Measurements from ENCODE around the gene ANKH. TPM values are rescaled to one million over a fixed set of nuclear protein-coding genes. Genes with fewer than 3 reads are reported as not detected.

The ANKH gene
- polyA plus RNA-seq, 1 donor (not counting 4 experiments of a cell fraction or from before 2014, with no cell fraction given), result 13.8 TPM

- no peak for TF ChIP-seq CTCF (optimal IDR thresholded peaks at IDR 0.05 in 1 of 3, IDR thresholded peaks at IDR 0.05 in 1 of 3, conservative IDR thresholded peaks at IDR 0.05 in 1 of 3; ENCODE audit: extremely low read depth in 1 of 3, insufficient read depth in 2 of 3, low read length in 3 of 3)
- no peak for TF ChIP-seq EZH2 (IDR thresholded peaks at IDR 0.05; ENCODE audit: low read length)
- peaks cover 28% of the 10 kb centered on the region for H3K4me1 ChIP-seq (ENCODE audit: control insufficient read depth, extremely low read depth, insufficient read depth, low read length)
- peaks cover 15 to 27% of the 10 kb centered on the region in 2 experiments for H3K36me3 ChIP-seq (ENCODE audit: control insufficient read depth in 2 of 2, extremely low read depth in 1 of 2, insufficient read depth in 2 of 2, low read length in 2 of 2)
- peaks cover 4% of the 10 kb centered on the region for H3K79me2 ChIP-seq (ENCODE audit: control insufficient read depth, insufficient read depth, low read length)
- no peak for FAIRE-seq
- no peaks in the 10 kb centered on the region for H3K9me3 ChIP-seq (ENCODE audit: control insufficient read depth, low read depth, low read length)
- no peak overlapping the region for H3K4me2 ChIP-seq (ENCODE audit: control insufficient read depth, extremely low read depth, insufficient read depth, low read depth, low read length)
- H2AFZ ChIP-seq (ENCODE audit: control insufficient read depth, low read length), result no peak overlapping the region
- H4K20me1 ChIP-seq (ENCODE audit: control insufficient read depth, extremely low read depth, insufficient read depth, low read length), result no peaks in the 10 kb centered on the region
- dilution Hi-C loops (cut with MboI; ENCODE audit: extremely low pct_ligation_motif_present, low sequenced_read_pairs), result no loop called here
- H3K4me3 ChIP-seq (ENCODE audit: control insufficient read depth in 2 of 3, extremely low read depth in 1 of 3, insufficient read depth in 2 of 3, low read depth in 1 of 3, low read length in 3 of 3), result no peak overlapping the region
- H3K27me3 ChIP-seq (ENCODE audit: control insufficient read depth, extremely low read depth, insufficient read depth, low read length), result no peaks in the 10 kb centered on the region
- no peaks in the 10 kb centered on the region for H3K9me1 ChIP-seq (ENCODE audit: control insufficient read depth, extremely low read depth, insufficient read depth, low read length)
- no peak overlapping the region for H3K27ac ChIP-seq (ENCODE audit: control insufficient read depth, insufficient read depth, low read length)
- no peak for DNase-seq (ENCODE audit: low read depth, low spot score)
- H3K9ac ChIP-seq (ENCODE audit: control insufficient read depth, extremely low read depth, insufficient read depth, low read length), result no peak overlapping the region
These were observed 187.6 kb downstream of the ANKH start for GRCh38 chr5:14683906-14684455.

GRCh38 chr5:14681236-14681752, 190.3 kb downstream of the ANKH start:
- dilution Hi-C loops (cut with MboI; ENCODE audit: extremely low pct_ligation_motif_present, low sequenced_read_pairs), result no loop called here
- peaks cover 24% of the 10 kb centered on the region for H3K79me2 ChIP-seq (ENCODE audit: control insufficient read depth, insufficient read depth, low read length)
- H3K9me1 ChIP-seq (ENCODE audit: control insufficient read depth, extremely low read depth, insufficient read depth, low read length), result no peaks in the 10 kb centered on the region
- no peak overlapping the region for H3K4me3 ChIP-seq (ENCODE audit: control insufficient read depth in 2 of 3, extremely low read depth in 1 of 3, insufficient read depth in 2 of 3, low read depth in 1 of 3, low read length in 3 of 3)
- no peak overlapping the region for H3K27ac ChIP-seq (ENCODE audit: control insufficient read depth, insufficient read depth, low read length)
- H3K27me3 ChIP-seq (ENCODE audit: control insufficient read depth, extremely low read depth, insufficient read depth, low read length), result no peaks in the 10 kb centered on the region
- no peak for TF ChIP-seq EZH2 (IDR thresholded peaks at IDR 0.05; ENCODE audit: low read length)
- TF ChIP-seq CTCF (optimal IDR thresholded peaks at IDR 0.05 in 1 of 3, IDR thresholded peaks at IDR 0.05 in 1 of 3, conservative IDR thresholded peaks at IDR 0.05 in 1 of 3; ENCODE audit: extremely low read depth in 1 of 3, insufficient read depth in 2 of 3, low read length in 3 of 3), result no peak
- no peak overlapping the region for H3K9ac ChIP-seq (ENCODE audit: control insufficient read depth, extremely low read depth, insufficient read depth, low read length)
- FAIRE-seq (no peak), DNase-seq (ENCODE audit: low read depth, low spot score) (no peak)
- no peaks in the 10 kb centered on the region for H3K9me3 ChIP-seq (ENCODE audit: control insufficient read depth, low read depth, low read length)
- peaks cover 6 to 21% of the 10 kb centered on the region in 2 experiments for H3K36me3 ChIP-seq (ENCODE audit: control insufficient read depth in 2 of 2, extremely low read depth in 1 of 2, insufficient read depth in 2 of 2, low read length in 2 of 2)
- H3K4me1 ChIP-seq (ENCODE audit: control insufficient read depth, extremely low read depth, insufficient read depth, low read length), result peaks cover 21% of the 10 kb centered on the region
- no peaks in the 10 kb centered on the region for H4K20me1 ChIP-seq (ENCODE audit: control insufficient read depth, extremely low read depth, insufficient read depth, low read length)
- no peak overlapping the region for H2AFZ ChIP-seq (ENCODE audit: control insufficient read depth, low read length)
- no peak overlapping the region for H3K4me2 ChIP-seq (ENCODE audit: control insufficient read depth, extremely low read depth, insufficient read depth, low read depth, low read length)
